ENCODE data around the gene KRT4. TPM values are rescaled to one million over a fixed set of nuclear protein-coding genes. Genes with fewer than 3 reads are reported as not detected.

The KRT4 gene
- total RNA-seq, 2 donors from 2014 or later = not detected

DNA sequence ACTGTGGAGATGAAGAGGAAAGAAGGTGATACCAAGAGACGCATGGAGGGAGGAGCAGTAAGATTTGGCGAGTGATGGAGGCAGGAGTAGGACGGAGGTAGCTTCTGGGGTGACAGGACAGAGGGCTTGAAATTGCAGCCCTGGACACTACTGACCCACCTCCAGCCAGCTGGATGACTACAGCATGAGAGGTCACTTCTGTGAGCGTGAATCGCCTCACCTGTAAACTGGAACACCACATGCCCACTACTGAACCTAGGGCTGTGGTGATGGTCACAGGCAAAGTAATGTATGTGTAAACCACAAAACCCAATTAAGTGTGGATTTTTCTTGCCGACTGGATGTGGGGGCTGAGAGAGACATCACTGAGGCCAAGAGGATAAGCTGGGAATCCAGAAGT is 6.6 kb upstream of the KRT4 start:
- H3K4me1 ChIP-seq (ENCODE audit: control insufficient read depth in 1 of 2, low read depth in 2 of 2) = peaks cover 3 to 4% of the 10 kb centered on the region in 2 donors
- no peaks in the 10 kb centered on the region for H3K36me3 ChIP-seq
- no peak for ATAC-seq (ENCODE audit: insufficient number of reproducible peaks, low FRiP score, low read depth)
- DNase-seq (ENCODE audit: low spot score) = no peak
- H3K9me3 ChIP-seq = no peaks in the 10 kb centered on the region
- no peak overlapping the region for H3K27ac ChIP-seq
- no peaks in the 10 kb centered on the region for H3K27me3 ChIP-seq (replicated peaks; ENCODE audit: insufficient read depth)
- no peak overlapping the region for H3K4me3 ChIP-seq
- TF ChIP-seq CTCF (IDR thresholded peaks at IDR 0.05) = no peak

- H3K9me3 ChIP-seq = no peaks in the 10 kb centered on the region
Measured at GRCh38 chr12:52819731-52820510, 6.0 kb upstream of the KRT4 start.

GRCh38 chr12:52818887-52819420 is 5.0 kb upstream of the KRT4 start:
- no peaks in the 10 kb centered on the region for H3K36me3 ChIP-seq
- H3K27ac ChIP-seq = no peak overlapping the region
- DNase-seq (ENCODE audit: low spot score) (no peak), ATAC-seq (ENCODE audit: insufficient number of reproducible peaks, low FRiP score, low read depth) (no peak)
- H3K9me3 ChIP-seq = no peaks in the 10 kb centered on the region
- H3K4me3 ChIP-seq = no peak overlapping the region
- no peak for TF ChIP-seq CTCF (IDR thresholded peaks at IDR 0.05)
- H3K27me3 ChIP-seq (replicated peaks; ENCODE audit: insufficient read depth) = no peaks in the 10 kb centered on the region
- peaks cover 3 to 4% of the 10 kb centered on the region in 2 donors for H3K4me1 ChIP-seq (ENCODE audit: control insufficient read depth in 1 of 2, low read depth in 2 of 2)

More at GRCh38 chr12:52819731-52820510, 6.0 kb upstream of the KRT4 start:
- H3K27me3 ChIP-seq (replicated peaks; ENCODE audit: insufficient read depth) = no peaks in the 10 kb centered on the region
- H3K4me1 ChIP-seq (ENCODE audit: control insufficient read depth in 1 of 2, low read depth in 2 of 2) = peaks cover 3 to 4% of the 10 kb centered on the region in 2 donors
- TF ChIP-seq CTCF (IDR thresholded peaks at IDR 0.05) = no peak
- DNase-seq (ENCODE audit: low spot score) = no peak
- no peak overlapping the region for H3K27ac ChIP-seq
- no peak for ATAC-seq (ENCODE audit: insufficient number of reproducible peaks, low FRiP score, low read depth)
- no peak overlapping the region for H3K4me3 ChIP-seq
- no peaks in the 10 kb centered on the region for H3K36me3 ChIP-seq

DNA sequence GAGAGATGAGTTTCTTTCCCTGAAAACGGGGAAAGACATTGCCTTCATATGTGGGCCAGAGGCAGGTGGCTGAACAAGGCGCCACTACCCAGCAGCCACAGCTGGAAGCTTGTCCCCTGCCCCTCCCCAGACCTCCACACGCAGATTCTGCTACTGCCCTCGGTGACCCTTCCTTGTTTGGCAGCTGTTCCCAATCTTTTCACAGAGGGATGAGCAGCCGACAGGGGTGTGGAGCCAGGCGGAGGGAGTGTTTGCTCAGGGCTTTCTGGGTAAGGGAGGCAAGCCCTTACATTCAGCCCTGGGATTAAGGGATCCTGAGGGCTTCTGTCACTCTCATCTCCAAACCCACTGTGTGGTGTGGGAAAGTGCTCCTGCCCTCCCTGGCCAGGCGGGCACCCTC is 4.5 kb upstream of the KRT4 start:
- DNase-seq (ENCODE audit: low spot score) (no peak), ATAC-seq (ENCODE audit: insufficient number of reproducible peaks, low FRiP score, low read depth) (no peak)
- no peaks in the 10 kb centered on the region for H3K9me3 ChIP-seq
- TF ChIP-seq CTCF (IDR thresholded peaks at IDR 0.05) = no peak
- no peaks in the 10 kb centered on the region for H3K27me3 ChIP-seq (replicated peaks; ENCODE audit: insufficient read depth)
- no peak overlapping the region for H3K27ac ChIP-seq
- no peaks in the 10 kb centered on the region for H3K36me3 ChIP-seq
- H3K4me1 ChIP-seq (ENCODE audit: control insufficient read depth in 1 of 2, low read depth in 2 of 2) = peaks cover 3 to 4% of the 10 kb centered on the region in 2 donors
- H3K4me3 ChIP-seq = no peak overlapping the region

DNA sequence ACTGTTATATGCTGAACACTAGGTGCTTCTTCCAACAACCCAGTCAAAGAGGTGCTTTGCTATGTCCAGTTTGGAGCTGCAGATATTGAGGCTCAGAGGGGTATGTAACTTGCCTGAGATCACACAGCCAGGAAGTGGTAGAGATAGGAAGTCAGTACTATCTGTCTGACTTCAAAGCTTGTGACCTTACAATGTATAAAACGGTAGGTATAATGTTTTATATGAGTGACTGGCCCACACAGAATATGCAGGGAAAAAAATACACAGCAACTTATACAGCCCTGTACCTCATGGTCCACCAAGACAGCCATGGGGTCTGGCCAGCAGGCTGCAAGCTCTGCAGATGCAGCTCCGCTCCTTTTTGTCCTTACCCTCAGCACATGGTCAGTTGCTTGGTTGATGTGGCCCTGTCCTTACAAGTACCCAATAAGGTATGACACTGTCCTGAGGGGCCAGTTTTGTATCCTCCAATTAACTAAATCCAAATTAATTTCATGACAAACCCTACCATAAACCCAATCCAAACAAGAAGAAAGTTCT is 3.9 kb upstream of the KRT4 start:
- H3K4me1 ChIP-seq (ENCODE audit: control insufficient read depth in 1 of 2, low read depth in 2 of 2) = peaks cover 3 to 4% of the 10 kb centered on the region in 2 donors
- no peak overlapping the region for H3K4me3 ChIP-seq
- no peaks in the 10 kb centered on the region for H3K27me3 ChIP-seq (replicated peaks; ENCODE audit: insufficient read depth)
- TF ChIP-seq CTCF (IDR thresholded peaks at IDR 0.05) = no peak
- no peaks in the 10 kb centered on the region for H3K9me3 ChIP-seq
- no peak overlapping the region for H3K27ac ChIP-seq
- ATAC-seq (ENCODE audit: insufficient number of reproducible peaks, low FRiP score, low read depth) (no peak), DNase-seq (ENCODE audit: low spot score) (no peak)
- H3K36me3 ChIP-seq = no peaks in the 10 kb centered on the region

All from thoracic aorta (tissue), 2 donors.